ENCODE measurements around the gene RIPOR2.

- TF ChIP-seq POLR2A (IDR thresholded peaks at IDR 0.05; ENCODE audit: extremely low read depth, insufficient read length) = no peak
- TF ChIP-seq, protein P1, sequence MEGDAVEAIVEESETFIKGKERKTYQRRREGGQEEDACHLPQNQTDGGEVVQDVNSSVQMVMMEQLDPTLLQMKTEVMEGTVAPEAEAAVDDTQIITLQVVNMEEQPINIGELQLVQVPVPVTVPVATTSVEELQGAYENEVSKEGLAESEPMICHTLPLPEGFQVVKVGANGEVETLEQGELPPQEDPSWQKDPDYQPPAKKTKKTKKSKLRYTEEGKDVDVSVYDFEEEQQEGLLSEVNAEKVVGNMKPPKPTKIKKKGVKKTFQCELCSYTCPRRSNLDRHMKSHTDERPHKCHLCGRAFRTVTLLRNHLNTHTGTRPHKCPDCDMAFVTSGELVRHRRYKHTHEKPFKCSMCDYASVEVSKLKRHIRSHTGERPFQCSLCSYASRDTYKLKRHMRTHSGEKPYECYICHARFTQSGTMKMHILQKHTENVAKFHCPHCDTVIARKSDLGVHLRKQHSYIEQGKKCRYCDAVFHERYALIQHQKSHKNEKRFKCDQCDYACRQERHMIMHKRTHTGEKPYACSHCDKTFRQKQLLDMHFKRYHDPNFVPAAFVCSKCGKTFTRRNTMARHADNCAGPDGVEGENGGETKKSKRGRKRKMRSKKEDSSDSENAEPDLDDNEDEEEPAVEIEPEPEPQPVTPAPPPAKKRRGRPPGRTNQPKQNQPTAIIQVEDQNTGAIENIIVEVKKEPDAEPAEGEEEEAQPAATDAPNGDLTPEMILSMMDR (IDR thresholded peaks at IDR 0.05; ENCODE audit: low read depth, low read length) = no peak
- TF ChIP-seq, protein P2, sequence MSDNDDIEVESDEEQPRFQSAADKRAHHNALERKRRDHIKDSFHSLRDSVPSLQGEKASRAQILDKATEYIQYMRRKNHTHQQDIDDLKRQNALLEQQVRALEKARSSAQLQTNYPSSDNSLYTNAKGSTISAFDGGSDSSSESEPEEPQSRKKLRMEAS (IDR thresholded peaks at IDR 0.05; ENCODE audit: low read depth, low read length) = no peak
These were observed 8.3 kb downstream of the RIPOR2 start for GRCh38 chr6:24927277-24927955.
